Cardiac ventricle fibroblast (primary cell): Measurements from ENCODE around the gene C6orf118. TPM values are rescaled to one million over a fixed set of nuclear protein-coding genes. Genes with fewer than 3 reads are reported as not detected.

ENCODE experiments used
- total RNA-seq: library from RNA; depleted of rRNA; stranded (reverse); fragments of >200 nt; gene quantifications from 2 replicates; pipeline ENCODE4 v1.2.3, GENCODE V29; 2015

The C6orf118 gene
- 0.05 TPM in 1 of 2 replicates, not detected in the other for total RNA-seq

GRCh38 chr6:165308926-165309731 is at the start of gene C6orf118:
TSS of gene C6orf118 (minus strand) at chr6:165309605. CDS start at chr6:165309586, 19 bp downstream.

